Measurements from ENCODE around the gene ASPM. TPM values are rescaled to one million over a fixed set of nuclear protein-coding genes. Genes with fewer than 3 reads are reported as not detected.
A peak's percentile ranks its signal among the peaks of the same experiment; 100 is the strongest.

Gene ASPM
- total RNA-seq (under 1 TPM; 0.09 to 0.24 (median 0.13) TPM), polyA plus RNA-seq (under 1 TPM in 2 of 3 donors, not detected in 1; 0.03 to 0.14 TPM)
- long read RNA-seq, donor 1, result 0 reads
- long read RNA-seq, donor 2, result 0 reads

- H3K4me1 ChIP-seq, result peaks cover 4% of the 10 kb centered on the region
- intact Hi-C loops (cut with DNase I), result no loop called here
- H3K36me3 ChIP-seq (ENCODE audit: insufficient read depth in 1 of 2, low read depth in 1 of 2), result no peaks in the 10 kb centered on the region
- peaks cover 0 to 25% (median 0%) of the 10 kb centered on the region in 3 donors for H3K27me3 ChIP-seq (ENCODE audit: insufficient read depth in 3 of 3, low read length in 2 of 3)
- WGBS, 3 donors, result 0 to 1% (median 1%) methylated on average over 65 to 67 of the region's 67 CpGs
- peak within 1 kb of the TSS; percentile 81 for H3K4me3 ChIP-seq
- no peaks in the 10 kb centered on the region for H3K9me3 ChIP-seq
- TF ChIP-seq CTCF (IDR thresholded peaks at IDR 0.05), result no peak
- ATAC-seq (peak; percentile 99 to 100 (median 100)), DNase-seq (peak; percentile 94 to 97)
- no peak within 1 kb of the TSS for H3K27ac ChIP-seq
These were observed at the start of gene ASPM for GRCh38 chr1:197146101-197147095. TSS of gene ASPM (minus strand) at chr1:197146669. CDS start at chr1:197146437, 232 bp downstream.

GRCh38 chr1:197195100-197195499, 48.6 kb upstream of the ASPM start:
- peaks cover 34% of the 10 kb centered on the region for H3K4me1 ChIP-seq
- no peaks in the 10 kb centered on the region for H3K27me3 ChIP-seq (ENCODE audit: insufficient read depth in 3 of 3, low read length in 2 of 3)
- intact Hi-C loops (cut with DNase I), result no loop called here
- DNase-seq (no peak), ATAC-seq (no peak)
- H3K9me3 ChIP-seq, result no peaks in the 10 kb centered on the region
- TF ChIP-seq CTCF (IDR thresholded peaks at IDR 0.05), result no peak
- H3K4me3 ChIP-seq, result no peak overlapping the region
- H3K27ac ChIP-seq, result no peak overlapping the region
- peaks cover 0 to 17% of the 10 kb centered on the region in 2 donors for H3K36me3 ChIP-seq (ENCODE audit: insufficient read depth in 1 of 2, low read depth in 1 of 2)

GRCh38 chr1:197184190-197184589, 37.7 kb upstream of the ASPM start:
- Histone ChIP-seq H3K27ac (no peak overlapping the region), H3K4me3 (no peak overlapping the region), H3K9me3 (no peaks in the 10 kb centered on the region), H3K4me1 (no peaks in the 10 kb centered on the region), H3K27me3 (ENCODE audit: insufficient read depth in 3 of 3, low read length in 2 of 3) (no peaks in the 10 kb centered on the region), H3K36me3 (ENCODE audit: insufficient read depth in 1 of 2, low read depth in 1 of 2) (peaks cover 0 to 94% of the 10 kb centered on the region in 2 donors)
- ATAC-seq (no peak), DNase-seq (no peak)
- intact Hi-C loops (cut with DNase I), result loop anchor here (5.0 kb wide), 1 partner anchor 173 kb away; no protein-coding TSS in a partner anchor
- TF ChIP-seq CTCF (IDR thresholded peaks at IDR 0.05), result no peak
- 97 to 98% (median 97%) methylated on average over 1 of the region's 1 CpG for WGBS, 3 donors

GRCh38 chr1:197183195-197183748, 36.8 kb upstream of the ASPM start:
- Histone ChIP-seq H3K9me3 (no peaks in the 10 kb centered on the region), H3K36me3 (ENCODE audit: insufficient read depth in 1 of 2, low read depth in 1 of 2) (peaks cover 0 to 94% of the 10 kb centered on the region in 2 donors), H3K4me1 (no peaks in the 10 kb centered on the region), H3K27ac (no peak overlapping the region), H3K4me3 (no peak overlapping the region), H3K27me3 (ENCODE audit: insufficient read depth in 3 of 3, low read length in 2 of 3) (no peaks in the 10 kb centered on the region)
- no peak for TF ChIP-seq CTCF (IDR thresholded peaks at IDR 0.05)
- no peak for DNase-seq
- intact Hi-C loops (cut with DNase I), result loop anchor here (5.0 kb wide), 1 partner anchor 174 kb away; no protein-coding TSS in a partner anchor
- 91 to 96% (median 91%) methylated on average over 5 of the region's 5 CpGs for WGBS, 3 donors
- ATAC-seq, result no peak

Measured in psoas muscle (tissue), 8 donors.